NCI-H187 treated with DMSO at 0.1 percent for 48 hours (cell line): ENCODE data around the gene STK38.
"Not testable (repeated sequence)": the region's sequence is repeated elsewhere in the genome, so short reads cannot be mapped to it uniquely, and the experiment has no call there.

Experiments used
- DNase-seq: peaks from one replicate; lab custom pipeline; 2025; lab: John Stamatoyannopoulos, UW

Gene STK38

DNA sequence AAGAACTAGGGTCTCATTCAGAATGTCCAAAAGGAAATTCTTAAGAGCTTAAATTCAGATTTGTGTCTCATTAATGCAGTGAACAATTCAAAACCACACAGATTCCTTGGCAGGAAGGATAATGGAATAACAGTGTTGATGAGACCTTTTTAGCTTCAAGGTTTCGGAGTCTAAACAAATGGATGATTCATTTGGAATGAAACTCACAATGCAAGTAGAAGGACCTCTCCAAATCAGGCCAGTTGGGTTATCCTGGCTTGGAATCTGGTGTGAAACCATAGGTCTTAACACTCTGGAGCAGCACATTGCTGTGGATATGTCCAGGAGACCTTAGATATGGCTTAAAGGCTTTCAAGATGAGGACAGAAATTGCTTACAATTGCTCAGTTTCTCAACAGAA, 59.6 kb downstream of the STK38 start:
- DNase-seq = no peak

DNA sequence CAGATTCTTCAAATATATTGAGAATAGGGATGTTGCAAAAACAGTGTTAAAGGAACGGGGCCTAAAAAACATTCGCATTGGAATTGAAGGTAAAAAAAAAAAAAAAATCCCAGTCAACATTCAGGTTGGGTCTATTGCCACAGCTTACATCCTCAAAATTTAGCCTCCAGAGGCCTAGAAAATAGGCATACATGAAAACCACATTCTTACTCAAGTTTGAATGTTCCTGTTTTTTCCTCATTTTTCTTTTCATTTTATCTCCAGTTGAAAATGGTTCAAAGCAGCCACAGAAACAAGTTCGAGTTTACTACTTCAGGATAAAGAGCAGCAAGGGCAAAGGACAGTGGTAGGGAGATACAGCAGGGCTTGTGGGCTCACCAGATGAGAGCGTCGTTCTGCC, 62.5 kb downstream of the STK38 start:
- no peak for DNase-seq

DNA sequence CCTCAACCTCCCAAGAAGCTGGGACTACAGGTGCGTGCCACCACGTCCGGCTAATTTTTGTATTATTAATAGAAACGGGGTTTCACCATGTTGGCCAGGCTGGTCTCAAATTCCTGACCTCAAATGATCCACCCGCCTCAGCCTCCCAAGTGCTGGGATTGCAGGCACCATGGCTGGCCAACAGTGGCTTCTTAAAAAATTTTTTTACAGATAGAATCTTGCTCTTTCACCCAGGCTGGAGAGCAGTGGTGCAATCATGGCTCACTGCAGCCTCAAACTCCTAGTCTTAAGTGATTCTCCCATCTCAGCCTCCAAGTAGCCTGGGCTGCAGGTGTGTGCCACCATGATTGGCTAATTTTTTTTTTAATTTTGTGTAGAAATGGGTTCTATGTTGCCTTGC, 64.0 kb downstream of the STK38 start:
- DNase-seq = not testable (repeated sequence)

- no peak for DNase-seq
Observed at GRCh38 chr6:36479256-36479655, 68.0 kb downstream of the STK38 start.

DNA sequence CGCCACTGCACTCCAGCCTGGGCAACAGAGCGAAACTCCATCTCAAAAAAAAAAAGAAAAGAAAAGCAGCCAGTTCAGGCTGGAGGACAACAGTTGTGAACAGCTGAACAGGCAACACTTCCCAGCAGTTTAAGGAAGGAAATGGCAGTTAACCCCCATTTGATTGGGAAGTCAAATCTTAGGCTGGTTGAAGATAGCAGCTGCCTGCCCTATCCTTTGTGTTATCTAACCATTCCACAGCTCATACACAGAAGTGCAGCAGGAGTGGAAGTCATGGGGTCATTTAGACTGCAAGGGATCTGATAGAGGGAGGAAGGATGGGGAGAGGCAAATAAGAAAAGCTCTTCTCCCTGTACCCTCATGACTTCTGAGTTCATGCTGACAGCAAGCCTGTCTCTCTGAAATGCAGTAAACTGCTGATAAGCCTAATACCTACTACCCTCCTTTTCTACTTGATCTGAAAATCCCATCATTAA, 69.2 kb downstream of the STK38 start:
- DNase-seq = no peak

DNA sequence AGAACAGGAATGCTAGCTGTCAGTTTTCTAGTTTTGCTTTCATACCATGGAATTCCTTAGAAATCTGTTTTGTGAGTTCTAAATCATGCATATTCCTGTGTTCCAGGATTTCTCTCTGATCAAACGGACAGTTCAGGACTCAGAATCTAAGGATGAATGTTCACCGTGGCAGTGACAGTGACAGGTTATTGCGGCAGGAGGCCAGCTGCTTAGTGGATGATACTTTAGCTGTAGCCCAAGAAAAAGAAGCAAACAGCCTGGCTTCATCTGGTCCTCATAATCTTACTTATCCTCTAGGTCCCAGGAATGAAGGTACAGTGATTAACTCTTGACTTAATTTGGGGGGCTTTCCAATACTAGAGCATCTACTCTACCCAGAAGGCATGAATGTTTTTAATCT, 77.3 kb downstream of the STK38 start:
- DNase-seq = no peak

DNA sequence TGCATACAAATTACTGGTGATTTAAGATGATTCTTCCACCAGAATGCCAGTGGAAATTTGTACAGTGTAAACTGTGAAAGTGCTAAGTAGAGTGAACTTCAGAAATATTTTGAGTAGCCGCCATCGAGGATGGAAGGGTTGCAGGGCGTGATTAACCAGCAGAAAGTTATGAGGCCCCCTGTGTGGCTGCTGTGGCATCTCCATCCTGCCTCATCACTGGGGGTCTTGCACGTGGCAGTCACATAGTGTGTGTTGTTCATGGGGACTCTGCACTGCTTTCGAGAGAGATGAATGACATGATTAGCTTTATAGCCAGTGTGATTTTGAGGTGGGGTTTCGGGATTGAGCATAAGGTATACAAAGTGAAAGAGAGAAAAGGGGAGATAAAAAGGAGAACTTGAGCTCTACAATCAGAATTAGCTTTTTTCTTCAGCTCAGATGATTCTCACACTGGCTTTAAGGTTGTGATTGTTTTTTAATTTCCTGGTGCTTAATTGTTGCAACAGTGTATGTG, 78.1 kb downstream of the STK38 start:
- DNase-seq = no peak

- no peak for DNase-seq
Observed at GRCh38 chr6:36467625-36468024, 79.7 kb downstream of the STK38 start.

DNA sequence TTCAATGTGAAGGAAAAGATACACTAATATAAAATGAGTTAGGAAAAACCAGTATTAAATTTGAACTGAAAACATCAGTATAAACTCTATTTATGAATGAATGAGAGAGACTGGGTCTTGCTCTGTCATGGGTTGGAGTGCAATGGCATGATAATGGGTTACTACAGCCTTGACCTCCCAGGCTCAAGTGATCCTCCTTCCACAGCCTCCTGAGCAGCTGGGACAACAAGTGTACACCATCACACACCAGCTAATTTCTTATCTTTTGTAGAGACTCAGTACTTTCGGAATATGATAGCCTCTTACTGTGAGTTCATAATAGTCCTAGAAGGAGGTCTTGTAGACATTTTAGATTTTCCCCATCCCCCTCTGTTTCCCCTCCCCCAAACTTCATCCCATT, 83.0 kb downstream of the STK38 start:
- no peak for DNase-seq

GRCh38 chr6:36463676-36464075, 83.6 kb downstream of the STK38 start:
- no peak for DNase-seq

DNA sequence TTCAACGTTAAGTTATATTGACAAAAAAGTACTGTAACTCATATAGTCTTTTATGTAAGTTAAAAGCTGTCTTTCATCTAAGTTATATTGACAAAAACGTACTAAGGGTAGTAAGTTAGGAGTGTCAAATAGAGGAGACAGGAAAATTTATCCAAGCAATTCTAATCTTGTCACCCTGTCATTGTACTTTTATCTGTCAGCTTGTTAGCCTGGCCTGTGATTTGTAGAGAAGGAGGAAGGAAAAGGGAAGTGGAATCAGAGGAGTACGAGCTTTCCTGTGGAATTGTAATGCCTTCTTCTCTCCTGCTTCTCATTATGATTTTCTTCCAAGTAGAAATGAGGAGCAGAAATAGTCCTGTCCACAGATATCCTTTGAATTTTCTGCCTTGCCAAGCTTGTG, 85.6 kb downstream of the STK38 start:
- DNase-seq = no peak

DNA sequence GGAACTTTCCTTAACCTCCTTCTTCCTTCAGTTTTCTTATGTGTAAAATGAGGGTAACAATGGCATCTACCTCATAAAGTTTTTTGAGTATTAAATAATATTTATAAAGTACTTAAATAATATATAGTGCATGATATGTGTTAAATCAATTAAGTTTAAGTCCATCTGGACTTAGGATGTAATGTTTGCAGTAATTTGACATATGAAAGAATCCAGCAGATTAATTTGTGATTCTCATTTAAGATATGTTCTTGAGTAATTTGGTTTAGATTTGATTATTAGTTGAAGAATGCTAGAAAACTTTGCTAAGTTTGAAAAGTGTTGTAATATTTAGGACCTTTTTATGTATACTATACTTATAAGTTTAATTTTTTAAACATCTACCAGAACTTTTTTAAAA, 86.4 kb downstream of the STK38 start:
- no peak for DNase-seq

DNA sequence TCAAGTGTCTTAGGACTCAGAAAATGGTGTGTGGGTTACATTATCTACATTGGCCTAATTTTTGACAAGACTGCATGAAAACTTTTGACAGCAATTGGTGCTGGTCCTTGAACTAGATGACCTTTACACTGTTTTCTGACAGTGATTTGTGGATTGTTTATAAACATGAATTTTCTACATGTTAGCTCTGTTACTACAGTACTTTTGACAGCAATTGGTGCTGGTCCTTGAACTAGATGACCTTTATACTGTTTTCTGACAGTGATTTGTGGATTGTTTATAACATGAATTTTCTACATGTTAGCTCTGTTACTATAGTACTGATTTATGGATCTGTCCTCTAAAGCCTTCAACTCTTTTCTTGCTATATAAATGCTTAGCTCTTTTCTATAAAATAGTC, 87.8 kb downstream of the STK38 start:
- DNase-seq = no peak

GRCh38 chr6:36455486-36456027, 91.7 kb downstream of the STK38 start:
- DNase-seq = no peak

DNA sequence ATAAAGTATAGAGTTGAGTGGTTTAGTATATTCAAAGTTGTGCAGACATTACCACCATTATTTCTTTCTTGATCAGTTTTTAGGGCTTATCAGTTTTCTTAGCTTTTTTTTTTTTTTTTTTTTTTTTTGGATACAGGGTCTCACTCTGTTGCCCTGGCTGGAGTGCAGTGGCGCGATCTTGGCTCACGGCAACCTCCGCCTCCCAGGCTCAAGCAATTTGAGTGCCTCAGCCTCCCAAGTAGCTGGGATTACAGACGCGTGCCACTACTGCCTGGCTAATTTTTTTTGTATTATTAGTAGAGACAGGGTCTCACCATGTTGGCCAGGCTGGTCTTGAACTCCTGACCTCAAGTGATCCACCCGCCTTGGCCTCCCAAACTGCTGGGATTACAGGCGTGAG, 94.4 kb downstream of the STK38 start:
- DNase-seq = not testable (repeated sequence)

GRCh38 chr6:36449173-36449572, 98.1 kb downstream of the STK38 start:
- DNase-seq = not testable (repeated sequence)

DNA sequence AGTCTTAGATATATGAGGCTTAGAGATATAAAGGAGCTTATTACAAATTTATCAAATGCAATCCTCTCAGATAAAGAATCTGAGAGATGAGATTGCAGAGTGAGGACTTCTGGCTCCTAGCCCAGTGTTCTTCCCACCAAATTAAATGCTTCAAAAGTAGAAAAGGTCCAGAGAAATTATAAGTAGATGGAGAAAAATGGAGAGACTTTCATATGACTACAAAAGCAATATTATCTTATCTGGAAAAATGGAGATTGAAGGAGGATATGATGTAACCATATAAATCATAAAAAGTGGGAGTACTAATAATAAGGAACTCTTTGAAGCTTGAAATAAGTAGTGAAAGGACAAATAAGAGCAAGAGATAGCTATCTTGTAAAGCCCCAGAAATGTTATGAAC, 101.7 kb downstream of the STK38 start:
- no peak for DNase-seq

DNA sequence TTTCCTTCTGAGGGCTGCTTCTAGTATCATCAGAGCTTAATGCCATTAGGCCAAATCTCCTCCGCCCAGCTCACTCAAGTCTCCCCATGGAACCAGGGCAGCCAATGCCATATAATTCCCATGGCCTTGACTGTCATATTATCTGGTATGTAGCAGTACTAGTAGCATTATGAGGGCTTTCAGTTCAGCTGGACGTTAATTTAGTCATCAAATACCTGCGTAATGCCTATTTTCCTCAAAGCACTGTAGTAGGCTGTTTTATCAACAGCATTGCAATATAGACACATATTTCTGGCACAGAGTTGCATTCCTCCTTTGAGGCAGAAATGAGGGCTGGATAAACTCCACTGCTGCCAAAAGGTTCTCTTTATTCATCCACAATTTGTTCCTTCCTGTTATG, 102.8 kb downstream of the STK38 start:
- DNase-seq = no peak
